ENCODE data around the gene ANP32B.
"Not testable (repeated sequence)": the region's sequence is repeated elsewhere in the genome, so short reads cannot be mapped to it uniquely, and the experiment has no call there.

ANP32B gene

GRCh38 chr9:97993000-97993399 is 9.9 kb downstream of the ANP32B start:
- Histone ChIP-seq H3K27me3 (ENCODE audit: insufficient read depth, low read depth, severe bottlenecking) (no peaks in the 10 kb centered on the region), H3K27ac (no peak overlapping the region), H3K4me3 (ENCODE audit: low read depth, low read length) (no peak overlapping the region), H3K36me3 (peaks cover 53% of the 10 kb centered on the region), H3K9me3 (ENCODE audit: severe bottlenecking) (no peaks in the 10 kb centered on the region)
- no peak for DNase-seq
- TF ChIP-seq CTCF (IDR thresholded peaks at IDR 0.05; ENCODE audit: low read depth, low read length): no peak

- DNase-seq: no peak
- no peak overlapping the region for H3K4me3 ChIP-seq (ENCODE audit: low read depth, low read length)
- no peak for TF ChIP-seq CTCF (IDR thresholded peaks at IDR 0.05; ENCODE audit: low read depth, low read length)
- no peaks in the 10 kb centered on the region for H3K9me3 ChIP-seq (ENCODE audit: severe bottlenecking)
- no peaks in the 10 kb centered on the region for H3K27me3 ChIP-seq (ENCODE audit: insufficient read depth, low read depth, severe bottlenecking)
- peaks cover 66% of the 10 kb centered on the region for H3K36me3 ChIP-seq
- H3K27ac ChIP-seq: no peak overlapping the region
Observed at GRCh38 chr9:97994703-97995102, 11.6 kb downstream of the ANP32B start.

GRCh38 chr9:97996676-97997075 is 13.5 kb downstream of the ANP32B start:
- peaks cover 83% of the 10 kb centered on the region for H3K36me3 ChIP-seq
- not testable (repeated sequence) for H3K27ac ChIP-seq; DNase-seq; H3K27me3 ChIP-seq (ENCODE audit: insufficient read depth, low read depth, severe bottlenecking); H3K9me3 ChIP-seq (ENCODE audit: severe bottlenecking); H3K4me3 ChIP-seq (ENCODE audit: low read depth, low read length)

GRCh38 chr9:97997330-97998276 is 14.5 kb downstream of the ANP32B start:
- no peak for TF ChIP-seq CTCF (IDR thresholded peaks at IDR 0.05; ENCODE audit: low read depth, low read length)
- Histone ChIP-seq H3K27me3 (ENCODE audit: insufficient read depth, low read depth, severe bottlenecking) (no peaks in the 10 kb centered on the region), H3K4me3 (ENCODE audit: low read depth, low read length) (no peak overlapping the region), H3K36me3 (peaks cover 86% of the 10 kb centered on the region), H3K9me3 (ENCODE audit: severe bottlenecking) (no peaks in the 10 kb centered on the region), H3K27ac (no peak overlapping the region)
- no peak for DNase-seq

GRCh38 chr9:98002808-98003207 is 19.7 kb downstream of the ANP32B start:
- Histone ChIP-seq H3K27ac (no peak overlapping the region), H3K36me3 (peaks cover 93% of the 10 kb centered on the region), H3K4me3 (ENCODE audit: low read depth, low read length) (no peak overlapping the region), H3K9me3 (ENCODE audit: severe bottlenecking) (no peaks in the 10 kb centered on the region), H3K27me3 (ENCODE audit: insufficient read depth, low read depth, severe bottlenecking) (no peaks in the 10 kb centered on the region)
- DNase-seq: no peak
- TF ChIP-seq CTCF (IDR thresholded peaks at IDR 0.05; ENCODE audit: low read depth, low read length): no peak

- H3K27ac ChIP-seq: no peak overlapping the region
- no peaks in the 10 kb centered on the region for H3K9me3 ChIP-seq (ENCODE audit: severe bottlenecking)
- H3K4me3 ChIP-seq (ENCODE audit: low read depth, low read length): no peak overlapping the region
- no peak for TF ChIP-seq CTCF (IDR thresholded peaks at IDR 0.05; ENCODE audit: low read depth, low read length)
- no peak for DNase-seq
- H3K27me3 ChIP-seq (ENCODE audit: insufficient read depth, low read depth, severe bottlenecking): no peaks in the 10 kb centered on the region
- H3K36me3 ChIP-seq: peaks cover 99% of the 10 kb centered on the region
Observed at GRCh38 chr9:98006127-98006796, 23.1 kb downstream of the ANP32B start.

Data from WERI-Rb-1 (cell line).